Measurements from ENCODE around the gene EMC6.
"Not testable (repeated sequence)": the region's sequence is repeated elsewhere in the genome, so short reads cannot be mapped to it uniquely, and the experiment has no call there.

EMC6 gene

GRCh38 chr17:3681565-3681964 is 13.0 kb downstream of the EMC6 start:
- no peak for DNase-seq (ENCODE audit: low read depth)

DNA sequence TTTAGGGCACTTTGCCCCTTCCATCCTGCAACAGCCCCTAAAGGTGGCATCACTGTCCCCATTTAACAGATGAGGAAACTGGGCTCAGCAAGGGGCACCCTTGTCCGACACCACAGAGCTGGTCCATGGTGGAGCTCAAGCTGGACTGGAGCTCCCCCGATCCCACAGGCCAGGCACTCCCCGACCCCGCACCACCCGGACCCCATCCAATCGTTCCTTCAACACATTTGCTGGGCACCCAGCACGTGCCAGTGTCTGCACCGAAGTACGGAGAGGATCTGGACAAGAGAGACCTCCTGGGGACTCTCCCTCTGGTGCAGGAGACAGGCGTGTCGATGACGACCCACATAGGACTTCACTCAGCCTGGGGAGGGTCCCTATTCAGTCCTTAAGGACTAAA is 13.4 kb downstream of the EMC6 start:
- no peak for DNase-seq (ENCODE audit: low read depth)

GRCh38 chr17:3683054-3683511 is 14.5 kb downstream of the EMC6 start:
- DNase-seq (ENCODE audit: low read depth), result no peak

- DNase-seq (ENCODE audit: low read depth), result no peak
Observed at GRCh38 chr17:3685174-3685573, 16.6 kb downstream of the EMC6 start.

- no peak for DNase-seq (ENCODE audit: low read depth)
Observed at GRCh38 chr17:3688027-3688553, 19.5 kb downstream of the EMC6 start.

DNA sequence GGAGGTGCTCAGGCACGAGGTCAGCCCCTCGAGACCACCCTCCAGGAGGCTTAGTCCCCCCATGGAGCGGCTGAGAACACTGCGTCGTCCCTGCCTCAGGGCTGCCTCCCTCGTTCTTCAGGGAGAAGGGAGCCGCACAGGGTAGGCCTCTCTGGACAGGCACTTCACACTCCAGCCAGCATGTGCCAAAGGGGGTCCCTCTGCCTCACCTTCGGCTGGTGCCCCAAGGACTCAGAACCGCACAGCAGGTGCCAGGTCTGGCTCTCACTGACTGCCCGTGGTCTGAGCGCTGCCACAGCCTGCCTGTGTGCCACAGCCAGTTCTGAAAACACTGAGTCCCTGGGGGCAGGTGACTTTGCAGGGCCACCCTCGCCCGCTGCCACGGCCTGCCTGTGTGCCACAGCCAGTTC is 20.2 kb downstream of the EMC6 start:
- no peak for DNase-seq (ENCODE audit: low read depth)

DNA sequence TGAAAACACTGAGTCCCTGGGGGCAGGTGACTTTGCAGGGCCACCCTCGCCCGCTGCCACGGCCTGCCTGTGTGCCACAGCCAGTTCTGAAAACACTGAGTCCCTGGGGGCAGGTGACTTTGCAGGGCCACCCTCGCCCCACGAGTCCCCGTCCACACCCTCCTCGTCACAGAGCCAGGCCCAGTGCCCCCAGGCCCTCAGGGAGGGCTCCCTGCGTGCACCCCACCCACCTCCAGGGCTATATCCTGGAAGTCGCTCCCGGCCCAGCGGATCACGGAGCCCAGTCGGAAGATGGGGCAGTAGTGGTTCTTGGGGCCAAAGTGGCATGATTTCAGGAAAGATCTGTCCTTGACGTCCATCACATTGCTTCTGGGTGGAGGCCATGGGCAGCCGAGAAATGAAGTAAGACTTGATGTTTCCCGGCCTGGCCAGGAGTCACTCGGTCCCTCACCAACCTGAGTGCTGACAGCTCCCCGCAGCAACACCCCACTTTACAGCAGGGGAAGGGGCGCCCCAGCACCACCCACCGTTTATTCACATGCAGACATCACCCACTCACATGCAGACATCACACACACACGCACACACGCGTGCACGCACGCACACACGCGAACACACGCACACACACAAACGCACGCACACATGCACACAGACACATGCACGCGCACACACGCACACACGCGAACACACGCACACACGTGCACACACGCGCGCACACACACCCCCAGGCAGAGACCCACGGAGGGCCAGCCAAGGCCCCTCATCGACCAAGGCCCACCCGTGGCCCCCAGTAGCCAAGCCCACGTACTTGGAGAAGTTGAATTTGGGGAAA is 20.9 kb downstream of the EMC6 start:
- no peak for DNase-seq (ENCODE audit: low read depth)

DNA sequence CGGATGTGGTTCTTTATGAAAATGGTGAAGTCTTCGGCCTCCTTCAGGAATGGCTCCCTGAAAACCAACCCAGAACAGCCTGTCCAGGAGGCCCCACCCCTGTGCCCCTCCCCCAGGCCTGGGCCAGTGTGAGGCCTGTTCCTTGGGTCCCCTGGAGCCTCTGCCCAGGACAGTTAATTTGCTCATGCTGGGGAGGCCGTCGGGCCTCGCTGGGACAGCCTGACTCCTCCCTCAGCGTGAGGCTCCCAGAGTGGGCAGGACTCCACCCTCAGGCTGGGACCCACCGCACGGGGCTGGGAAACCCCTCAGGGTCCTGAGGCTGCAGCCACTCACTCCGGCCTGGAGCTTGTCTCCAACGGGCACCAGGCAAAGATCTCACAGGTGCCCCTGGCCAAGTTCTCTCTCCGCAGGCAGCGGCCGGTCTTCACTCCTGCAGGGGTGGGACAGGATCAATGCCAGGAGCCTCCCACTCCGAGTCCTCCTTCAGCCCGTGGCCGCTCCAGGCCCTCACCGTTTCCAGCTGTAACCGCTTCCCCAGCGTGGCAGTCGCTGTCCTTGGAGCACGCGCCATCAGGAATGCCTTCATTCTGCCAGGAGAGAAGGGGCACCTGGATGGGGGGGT is 21.6 kb downstream of the EMC6 start:
- no peak for DNase-seq (ENCODE audit: low read depth)

DNA sequence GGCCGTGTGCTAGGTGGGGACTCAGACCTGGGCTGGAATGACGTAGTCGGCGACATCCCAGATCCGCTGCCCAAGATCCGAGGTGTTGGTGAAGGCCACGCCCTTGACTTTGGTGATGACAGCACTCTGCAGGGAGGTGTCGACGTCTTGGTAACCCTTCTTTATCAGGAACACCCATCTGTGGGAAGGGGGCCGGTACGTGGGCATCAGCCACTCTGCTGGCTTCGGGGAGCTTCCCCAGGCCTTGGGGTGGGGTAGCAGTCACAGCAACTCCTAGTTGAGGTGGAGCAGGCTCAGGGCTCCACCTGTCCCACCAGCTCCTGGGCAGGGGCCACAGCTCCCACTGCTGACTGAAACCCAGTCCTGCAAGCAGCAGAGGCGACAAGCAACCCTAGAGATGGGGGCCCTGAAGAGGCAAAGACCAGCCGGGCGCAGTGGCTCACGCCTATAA is 23.0 kb downstream of the EMC6 start:
- no peak for DNase-seq (ENCODE audit: low read depth)

DNA sequence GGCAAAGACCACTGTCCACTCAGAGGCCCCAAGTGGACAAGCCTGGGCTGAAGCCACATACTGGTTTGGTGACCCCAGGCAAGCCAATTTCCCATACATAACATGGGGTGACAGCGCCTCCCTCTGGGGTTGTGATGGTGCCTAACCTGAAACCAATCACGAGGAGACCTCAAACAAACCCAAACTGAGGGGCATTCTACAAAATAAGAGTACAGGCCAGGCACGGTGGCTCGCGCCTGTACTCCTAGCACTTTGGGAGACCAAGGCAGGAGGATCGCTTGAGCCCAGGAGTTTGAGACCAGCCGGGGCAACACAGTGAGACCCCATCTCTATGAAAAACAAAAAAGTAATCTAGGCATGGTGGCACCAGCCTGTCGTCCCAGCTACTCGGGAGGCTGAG is 23.7 kb downstream of the EMC6 start:
- DNase-seq (ENCODE audit: low read depth), result no peak

DNA sequence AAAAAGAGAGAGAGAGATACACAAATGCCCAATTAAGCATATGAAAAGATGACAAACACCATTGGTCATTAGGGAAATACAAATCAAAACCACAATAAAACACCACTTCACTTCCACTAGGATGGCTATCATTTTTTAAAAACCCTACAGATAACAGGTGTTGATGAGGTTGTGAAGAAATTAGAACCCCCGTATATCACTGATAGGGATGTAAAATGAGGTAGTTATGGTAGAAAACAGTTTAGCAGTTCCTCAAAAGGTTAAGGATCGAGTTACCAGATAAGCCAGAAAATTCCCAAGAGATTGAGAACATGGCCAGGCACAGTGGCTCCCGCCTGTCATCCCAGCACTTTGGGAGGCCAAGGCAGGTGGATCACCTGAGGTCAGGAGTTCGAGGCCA is 24.5 kb downstream of the EMC6 start:
- DNase-seq (ENCODE audit: low read depth), result no peak

GRCh38 chr17:3693829-3694231 is 25.2 kb downstream of the EMC6 start:
- no peak for DNase-seq (ENCODE audit: low read depth)

- DNase-seq (ENCODE audit: low read depth), result no peak
Observed at GRCh38 chr17:3695129-3695722, 26.6 kb downstream of the EMC6 start.

DNA sequence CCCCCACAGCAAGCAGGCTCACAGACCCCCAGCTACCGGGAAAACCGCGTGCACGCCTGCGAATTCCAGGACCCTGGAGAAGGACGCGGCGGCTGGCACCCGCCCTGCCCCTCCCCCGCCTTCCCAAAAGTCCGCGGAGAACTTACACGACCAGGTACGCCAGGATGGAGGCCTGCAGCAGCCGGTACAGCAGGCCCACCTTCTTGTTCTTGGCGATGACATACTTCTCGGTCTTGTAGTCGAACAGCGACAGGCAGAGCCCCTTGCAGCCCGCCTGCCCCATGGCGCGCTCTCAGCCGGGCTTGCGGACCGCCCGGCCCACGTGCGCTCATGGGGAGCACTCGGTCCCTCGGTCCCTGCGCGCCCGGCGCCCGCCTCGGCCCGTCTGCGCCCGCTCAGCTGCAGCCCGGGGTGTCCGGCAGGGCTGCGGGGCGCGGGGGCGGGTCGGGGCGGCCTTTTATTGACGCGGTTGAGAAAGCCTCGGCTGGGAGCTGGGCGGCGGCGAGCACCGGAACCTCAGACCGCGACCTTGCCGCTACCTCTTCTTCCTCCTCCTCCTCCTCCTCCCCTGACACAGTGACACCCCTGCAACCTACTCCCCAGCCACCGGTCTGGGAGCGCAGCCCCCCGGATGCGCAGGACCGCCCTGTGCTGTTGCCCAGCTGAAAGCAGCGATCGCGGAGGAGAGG is 27.3 kb downstream of the EMC6 start, which contains the start of gene P2RX5:
Gene P2RX5, minus strand, starts transcription at position 433 of the 689 bp plus-strand sequence. Its CDS starts 150 bp downstream, at position 283.
- DNase-seq (ENCODE audit: low read depth), result peak; percentile 26

DNA sequence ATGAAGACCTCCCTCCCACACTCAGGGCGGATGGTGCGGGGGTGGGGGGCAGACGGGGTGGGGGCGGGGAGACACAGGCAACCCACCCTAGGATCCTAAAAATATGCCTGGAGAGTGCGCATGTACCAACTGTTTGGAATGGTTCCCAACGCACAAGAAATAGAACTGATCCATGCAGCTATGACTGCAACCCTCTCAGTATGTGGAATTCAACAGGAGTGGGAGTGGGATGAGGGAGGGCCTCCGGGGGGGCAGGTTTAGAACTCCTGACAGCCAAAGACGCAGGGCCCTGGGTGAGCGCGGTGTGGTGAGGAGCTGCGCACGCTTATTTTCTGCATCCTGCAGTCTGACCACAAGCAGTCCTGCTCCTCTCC is 28.5 kb downstream of the EMC6 start:
- DNase-seq (ENCODE audit: low read depth), result no peak

GRCh38 chr17:3698139-3698538 is 29.5 kb downstream of the EMC6 start:
- DNase-seq (ENCODE audit: low read depth), result no peak

GRCh38 chr17:3699951-3700350 is 31.3 kb downstream of the EMC6 start:
- DNase-seq (ENCODE audit: low read depth), result no peak

DNA sequence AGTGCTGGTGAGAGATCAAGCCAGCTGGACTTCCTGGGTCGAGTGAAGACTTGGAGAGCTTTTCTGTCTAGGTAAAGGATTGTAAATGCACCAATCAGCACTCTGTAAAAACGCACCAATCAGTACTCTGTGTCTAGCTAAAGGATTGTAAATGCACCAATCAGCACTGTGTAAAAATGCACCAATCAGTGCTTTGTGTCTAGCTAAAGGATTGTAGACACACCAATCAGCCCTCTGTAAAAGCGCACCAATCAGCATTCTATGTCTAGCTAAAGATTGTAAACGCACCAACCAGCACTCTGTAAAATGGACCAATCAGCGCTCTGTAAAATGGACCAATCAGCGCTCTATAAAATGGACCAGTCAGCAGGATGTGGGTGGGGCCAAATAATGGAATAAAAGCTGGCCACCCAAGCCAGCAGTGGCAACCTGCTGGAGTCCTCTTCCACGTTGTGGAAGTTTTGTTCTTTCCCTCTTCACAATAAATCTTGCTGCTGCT is 33.5 kb downstream of the EMC6 start:
- not testable (repeated sequence) for DNase-seq (ENCODE audit: low read depth)

DNA sequence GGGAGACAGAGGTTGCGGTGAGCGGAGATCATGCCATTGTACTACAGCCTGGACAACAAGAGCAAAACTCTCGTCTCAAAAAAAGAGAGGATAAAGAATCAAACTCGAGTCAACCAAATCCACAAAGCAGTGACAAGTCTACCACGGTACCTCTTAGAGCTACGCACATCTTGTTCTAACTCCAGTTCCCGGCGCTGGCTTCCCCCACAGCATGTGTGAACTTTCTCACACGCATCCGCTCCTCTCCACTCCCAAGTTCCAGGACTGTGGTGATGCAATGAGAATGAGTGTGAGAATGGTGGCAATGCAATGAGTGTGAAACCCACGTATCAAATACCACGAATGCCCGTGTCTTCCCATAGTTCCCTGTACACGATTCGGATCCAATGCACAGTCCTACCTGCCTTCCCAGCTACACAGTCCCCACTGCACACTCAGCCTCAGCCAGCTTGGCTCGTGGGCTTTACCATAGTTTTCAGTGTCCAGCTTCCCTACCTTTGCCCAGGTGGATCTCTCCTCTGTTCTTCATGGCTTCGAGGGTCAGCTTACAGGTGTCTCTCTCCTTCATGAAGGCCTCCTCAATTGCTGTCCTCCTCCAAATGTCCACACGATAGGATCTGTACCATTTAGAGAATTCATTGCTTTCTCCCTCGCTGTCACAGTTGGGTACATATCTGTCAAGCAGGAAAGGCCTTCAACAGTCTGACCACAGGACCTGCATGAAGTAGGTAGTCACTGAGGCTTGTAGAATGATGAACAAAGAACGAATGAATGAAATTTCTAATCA is 36.5 kb downstream of the EMC6 start:
- DNase-seq (ENCODE audit: low read depth), result no peak

DNA sequence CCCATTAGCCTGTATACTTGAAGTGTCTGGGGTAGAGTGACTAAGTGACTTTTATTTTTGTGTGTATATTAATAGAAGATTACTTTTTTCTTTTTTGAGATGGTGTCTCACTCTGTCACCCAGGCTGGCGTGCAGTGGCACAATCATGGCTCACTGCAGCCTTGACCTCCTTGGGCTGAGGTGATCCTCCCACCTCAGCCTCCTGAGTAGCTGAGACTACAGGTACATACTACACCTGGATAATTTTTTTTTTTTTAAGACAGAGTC is 37.0 kb downstream of the EMC6 start:
- not testable (repeated sequence) for DNase-seq (ENCODE audit: low read depth)

DNA sequence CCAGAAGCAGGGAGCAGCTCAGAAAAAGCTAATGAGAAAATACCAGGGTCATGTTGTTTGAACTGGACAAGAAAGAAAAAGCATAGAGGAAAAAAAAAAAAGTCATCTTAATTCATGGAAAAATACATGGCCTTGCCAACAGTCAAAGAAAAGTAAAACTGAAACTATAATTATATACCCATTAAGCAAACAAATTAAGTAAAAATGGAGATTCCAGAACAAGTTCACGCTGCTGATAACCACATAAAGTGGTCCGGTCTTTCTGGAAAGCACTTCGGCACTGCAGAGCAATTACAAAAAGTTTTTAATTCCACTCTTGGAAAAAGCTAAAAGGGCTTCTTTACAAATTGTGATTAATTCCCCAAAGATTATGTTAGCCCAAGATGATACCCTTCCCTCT is 39.8 kb downstream of the EMC6 start:
- no peak for DNase-seq (ENCODE audit: low read depth)
